ENCODE measurements around the gene TNIP1.

DNA sequence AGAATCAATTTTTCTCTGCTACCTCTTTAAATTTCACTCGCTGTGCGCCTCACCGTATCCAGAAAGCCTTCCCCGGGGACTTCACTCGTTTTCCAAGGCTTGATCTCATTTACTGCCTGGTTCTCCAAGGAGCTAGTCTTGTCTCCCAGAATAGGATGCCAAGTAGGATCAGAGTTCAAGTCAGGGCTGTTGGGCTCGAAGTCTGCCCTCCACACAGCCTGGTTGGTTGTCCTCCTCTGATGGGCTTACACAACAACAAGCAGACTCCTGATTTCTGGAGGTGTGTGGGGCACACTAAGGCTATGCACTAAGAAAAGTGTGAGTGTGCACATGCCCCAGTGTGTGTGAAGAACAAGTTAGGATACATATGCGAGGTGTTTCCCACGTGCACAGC, 14.0 kb upstream of the TNIP1 start:
- TF ChIP-seq, protein P1, sequence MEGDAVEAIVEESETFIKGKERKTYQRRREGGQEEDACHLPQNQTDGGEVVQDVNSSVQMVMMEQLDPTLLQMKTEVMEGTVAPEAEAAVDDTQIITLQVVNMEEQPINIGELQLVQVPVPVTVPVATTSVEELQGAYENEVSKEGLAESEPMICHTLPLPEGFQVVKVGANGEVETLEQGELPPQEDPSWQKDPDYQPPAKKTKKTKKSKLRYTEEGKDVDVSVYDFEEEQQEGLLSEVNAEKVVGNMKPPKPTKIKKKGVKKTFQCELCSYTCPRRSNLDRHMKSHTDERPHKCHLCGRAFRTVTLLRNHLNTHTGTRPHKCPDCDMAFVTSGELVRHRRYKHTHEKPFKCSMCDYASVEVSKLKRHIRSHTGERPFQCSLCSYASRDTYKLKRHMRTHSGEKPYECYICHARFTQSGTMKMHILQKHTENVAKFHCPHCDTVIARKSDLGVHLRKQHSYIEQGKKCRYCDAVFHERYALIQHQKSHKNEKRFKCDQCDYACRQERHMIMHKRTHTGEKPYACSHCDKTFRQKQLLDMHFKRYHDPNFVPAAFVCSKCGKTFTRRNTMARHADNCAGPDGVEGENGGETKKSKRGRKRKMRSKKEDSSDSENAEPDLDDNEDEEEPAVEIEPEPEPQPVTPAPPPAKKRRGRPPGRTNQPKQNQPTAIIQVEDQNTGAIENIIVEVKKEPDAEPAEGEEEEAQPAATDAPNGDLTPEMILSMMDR (conservative IDR thresholded peaks at IDR 0.05), result no peak
- TF ChIP-seq EZH2 (IDR thresholded peaks at IDR 0.05; ENCODE audit: low read depth), result no peak
